GM20000 (cell line): Measurements from ENCODE around the gene PDE11A.
"Not testable (repeated sequence)": the region's sequence is repeated elsewhere in the genome, so short reads cannot be mapped to it uniquely, and the experiment has no call there.

ENCODE experiments used
- DNase-seq: peaks from one replicate; pipeline ENCODE4 v3.0.0; 2012; ENCODE audit warnings: low spot score
- CTCF ChIP-seq: IDR thresholded peaks from 2 replicates; pipeline ENCODE4 v1.5.1; 2012; ENCODE audit warnings: mild to moderate bottlenecking, control low read depth; ENCODE audit errors: extremely low read depth, missing control alignments

PDE11A gene

GRCh38 chr2:177869912-177870311 lies 202.7 kb downstream of the PDE11A start:
- DNase-seq: no peak
- no peak for TF ChIP-seq CTCF

GRCh38 chr2:177869209-177869608 lies 203.4 kb downstream of the PDE11A start:
- DNase-seq: no peak
- no peak for TF ChIP-seq CTCF

DNA sequence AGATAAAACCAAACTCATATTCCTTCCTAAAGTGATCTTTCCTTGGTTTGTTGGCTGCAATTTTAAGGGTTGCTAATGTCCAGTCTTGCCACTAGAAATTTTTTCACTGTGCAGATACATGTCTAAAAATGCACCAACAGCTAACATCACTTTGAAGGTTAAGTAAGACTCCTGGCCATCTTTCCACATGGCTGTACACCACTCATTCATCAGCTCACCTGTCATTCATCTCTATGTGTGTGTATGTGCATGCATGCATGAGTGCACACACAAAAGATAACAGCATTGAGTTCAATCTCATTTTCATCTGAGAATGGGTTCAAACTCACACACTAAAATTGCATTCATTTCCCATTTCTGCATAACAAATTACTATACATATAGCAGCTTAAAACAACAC lies 203.8 kb downstream of the PDE11A start:
- no peak for TF ChIP-seq CTCF
- DNase-seq: no peak

DNA sequence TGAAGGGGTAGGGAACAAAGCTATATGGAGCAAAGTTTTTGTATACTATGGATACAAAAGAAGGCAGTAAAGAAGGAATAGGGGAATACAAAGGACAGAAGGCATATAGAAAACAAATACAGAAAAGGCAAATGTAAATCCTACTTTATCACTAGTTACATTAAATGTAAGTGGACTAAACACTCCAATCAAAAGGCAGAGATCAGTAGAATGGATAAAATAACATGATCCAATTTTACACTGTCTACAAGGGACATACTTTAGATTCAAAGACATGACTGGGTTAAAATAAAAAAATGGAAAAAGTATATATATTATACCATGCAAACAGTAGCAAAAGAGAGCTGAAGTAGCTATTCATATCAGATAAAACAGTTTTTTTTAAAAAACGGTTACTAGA lies 215.0 kb downstream of the PDE11A start:
- TF ChIP-seq CTCF: no peak
- no peak for DNase-seq

GRCh38 chr2:177852389-177852788 lies 220.2 kb downstream of the PDE11A start:
- no peak for DNase-seq
- TF ChIP-seq CTCF: no peak

DNA sequence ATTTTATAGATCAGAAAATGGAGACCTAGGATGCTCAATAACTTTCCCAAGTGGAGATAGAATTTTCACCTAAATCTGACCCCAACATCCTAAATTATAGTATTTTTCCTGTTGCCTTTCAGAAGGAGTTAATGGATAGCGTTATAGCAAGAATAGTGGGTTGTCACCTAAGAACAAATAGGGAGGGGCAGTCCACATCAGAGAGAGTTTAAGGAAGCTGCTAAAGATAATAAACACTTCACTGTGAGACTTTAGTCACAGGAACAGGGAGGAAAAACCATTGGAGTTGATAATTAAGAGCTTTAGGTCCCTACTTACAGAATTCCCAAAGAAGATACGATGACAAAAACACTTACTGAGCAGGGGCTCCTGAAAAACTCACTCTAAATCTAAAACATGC lies 229.4 kb downstream of the PDE11A start:
- no peak for DNase-seq
- no peak for TF ChIP-seq CTCF

DNA sequence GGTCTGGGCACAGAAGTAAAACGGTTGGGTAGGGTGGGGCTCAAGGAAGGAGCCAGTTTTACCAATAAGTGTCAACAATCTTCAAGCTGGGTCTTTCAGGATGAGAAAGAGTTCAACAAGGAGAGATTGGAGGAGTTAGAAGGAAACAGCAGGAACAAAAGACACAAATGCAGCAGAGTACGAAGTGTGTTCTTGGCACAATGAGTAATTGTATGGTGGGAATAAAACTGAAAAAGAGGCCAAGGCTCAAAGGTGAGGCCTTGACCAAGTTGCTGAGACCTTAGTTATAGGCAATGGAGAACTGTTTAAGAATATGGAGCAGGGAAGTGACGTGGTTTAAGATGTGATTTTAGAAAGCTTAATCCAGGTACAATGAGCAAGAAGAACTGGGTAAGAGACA lies 230.3 kb downstream of the PDE11A start:
- no peak for DNase-seq
- TF ChIP-seq CTCF: no peak

DNA sequence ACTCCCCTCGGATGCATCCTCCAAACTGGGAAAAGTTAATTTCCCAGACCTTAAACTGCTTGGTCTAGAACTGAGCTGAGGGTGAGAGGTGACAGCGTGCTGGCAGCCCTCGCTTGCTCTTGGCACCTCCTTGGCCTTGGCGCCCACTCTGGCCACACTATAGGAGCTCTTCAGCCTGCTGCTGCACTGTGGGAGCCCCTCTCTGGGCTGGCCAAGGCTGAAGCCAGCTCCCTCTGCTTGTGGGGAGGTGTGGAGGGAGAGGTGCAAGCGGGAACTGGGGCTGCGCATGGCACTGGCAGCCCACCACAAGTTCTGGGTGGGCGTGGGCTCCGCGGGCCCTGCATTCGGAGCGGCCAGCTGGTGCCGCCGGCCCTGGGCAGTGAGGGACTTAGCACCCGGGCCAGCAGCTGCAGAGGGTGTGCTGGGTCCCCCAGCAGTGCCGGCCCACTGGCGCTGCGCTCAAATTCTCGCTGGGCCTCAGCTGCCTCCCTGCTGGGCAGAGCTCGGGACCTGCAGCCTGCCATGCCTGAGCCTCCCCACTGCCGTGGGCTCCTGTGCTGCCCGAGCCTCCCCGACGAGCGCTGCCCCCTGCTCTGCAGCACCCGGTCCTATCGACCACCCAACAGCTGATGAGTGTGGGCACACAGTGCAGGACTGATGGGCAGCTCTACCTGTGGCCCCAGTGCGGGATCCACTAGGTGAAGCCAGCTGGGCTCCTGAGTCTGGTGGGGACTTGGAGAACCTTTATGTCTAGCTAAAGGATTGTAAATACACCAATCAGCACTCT lies 237.0 kb downstream of the PDE11A start:
- not testable (repeated sequence) for DNase-seq
